K562 (cell line): ENCODE measurements around the gene GFOD1. TPM values are rescaled to one million over a fixed set of nuclear protein-coding genes. Genes with fewer than 3 reads are reported as not detected.

Experiments used
- ADNP ChIP-seq: fragments of 200-800 bp; sonication (Bioruptor generic); IDR thresholded peaks from 2 replicates; pipeline ENCODE4 v1.6.1; 2016; ENCODE audit warnings: missing genetic modification characterization, missing compliant biosample characterization
- BACH1 ChIP-seq: fragments of 200-800 bp; sonication (Bioruptor generic); IDR thresholded peaks from 2 replicates; pipeline ENCODE4 v1.6.1; 2016; ENCODE audit warnings: missing genetic modification characterization, missing compliant biosample characterization
- CAMTA2 ChIP-seq: fragments of 250-450 bp; sonication (Bioruptor Pico); conservative IDR thresholded peaks from 2 replicates; pipeline ENCODE4 v1.5.1; 2022
- CEBPG ChIP-seq, 3 experiments: fragments of 200-800 bp in 1 of 3; sonication (Bioruptor generic) in 1 of 3; sonication (generic) in 1 of 3; formaldehyde crosslinking in 1 of 3; IDR thresholded peaks in 2 of 3; conservative IDR thresholded peaks in 1 of 3; 2 replicates each; pipeline versions ENCODE4 v1.6.1 to v1.8.0; 2016 to 2022; ENCODE audit warnings: missing compliant biosample characterization in 2 of 3, missing genetic modification characterization in 2 of 3, mild to moderate bottlenecking in 1 of 3, missing genetic modification reagents in 1 of 3
- CLOCK ChIP-seq: fragments of 250-450 bp; sonication (Bioruptor Pico); IDR thresholded peaks from 2 replicates; pipeline ENCODE4 v1.4.0; 2020; ENCODE audit warnings: mild to moderate bottlenecking, moderate library complexity, borderline replicate concordance
- HDGF ChIP-seq: fragments of 450-650 bp; IDR thresholded peaks from 2 replicates; pipeline ENCODE4 v1.6.1; 2016
- HES1 ChIP-seq: fragments of 450-650 bp; IDR thresholded peaks from 2 replicates; pipeline ENCODE4 v1.6.1; 2016; ENCODE audit warnings: low read depth, mild to moderate bottlenecking, moderate library complexity
- HMGN3 ChIP-seq: IDR thresholded peaks from 2 replicates; pipeline ENCODE4 v1.6.1; 2011; ENCODE audit warnings: borderline replicate concordance, low read depth, mild to moderate bottlenecking, mixed read lengths, low read length; ENCODE audit not compliant: insufficient read length; ENCODE audit errors: extremely low read depth
- IRF2 ChIP-seq: sonication (generic); formaldehyde crosslinking; IDR thresholded peaks from 2 replicates; pipeline ENCODE4 v1.8.1; 2022; ENCODE audit warnings: mild to moderate bottlenecking, missing genetic modification reagents
- MCM3 ChIP-seq: fragments of 450-650 bp; IDR thresholded peaks from 2 replicates; pipeline ENCODE4 v1.6.1; 2016
- MNT ChIP-seq, 2 experiments: fragments of 450-650 bp; conservative IDR thresholded peaks; 2 replicates each; pipeline ENCODE4 v1.6.1; 2017; ENCODE audit warnings: mild to moderate bottlenecking in 2 of 2, moderate library complexity in 2 of 2
- MTA1 ChIP-seq: fragments of 450-650 bp; IDR thresholded peaks from 2 replicates; pipeline ENCODE4 v1.6.1; 2017; ENCODE audit warnings: borderline replicate concordance
- NFXL1 ChIP-seq: fragments of 450-650 bp; formaldehyde crosslinking; IDR thresholded peaks from 2 replicates; pipeline ENCODE4 v1.4.0; 2021; ENCODE audit warnings: mild to moderate bottlenecking
- POLR2AphosphoS5 ChIP-seq: IDR thresholded peaks from 2 replicates; pipeline ENCODE4 v1.6.1; 2011; ENCODE audit warnings: mild to moderate bottlenecking, low read depth, low read length, moderate library complexity; ENCODE audit not compliant: control insufficient read depth, insufficient read depth
- RAD51 ChIP-seq: fragments of 450-650 bp; IDR thresholded peaks from 2 replicates; pipeline ENCODE4 v1.7.1; 2016; ENCODE audit warnings: low read depth, mild to moderate bottlenecking, borderline replicate concordance
- SIX5 ChIP-seq, 2 experiments: IDR thresholded peaks; 2 replicates each; pipeline ENCODE4 v1.6.1; 2011; ENCODE audit warnings: low read length in 2 of 2, borderline replicate concordance in 1 of 2, low read depth in 1 of 2, mild to moderate bottlenecking in 1 of 2, moderate library complexity in 1 of 2; ENCODE audit not compliant: insufficient read depth in 1 of 2
- SLC30A9 ChIP-seq: fragments of 250-450 bp; sonication (Bioruptor Pico); IDR thresholded peaks from 2 replicates; pipeline ENCODE4 v1.8.0; 2022; ENCODE audit warnings: mild to moderate bottlenecking, moderate library complexity
- SMARCA4 ChIP-seq: fragments of 450-650 bp; IDR thresholded peaks from 2 replicates; pipeline ENCODE4 v1.6.1; 2016
- SRSF9 ChIP-seq: fragments of 200-400 bp; formaldehyde crosslinking; IDR thresholded peaks from 2 replicates; pipeline ENCODE4 v1.6.1; 2017; ENCODE audit warnings: low read depth, low read length, borderline replicate concordance
- TBP ChIP-seq: optimal IDR thresholded peaks from 2 replicates; pipeline ENCODE3; 2011; ENCODE audit warnings: low read depth, low read length, improper control_type of control experiment
- XRCC3 ChIP-seq: fragments of 450-650 bp; IDR thresholded peaks from 2 replicates; pipeline ENCODE4 v1.6.1; 2017; ENCODE audit warnings: mild to moderate bottlenecking, moderate library complexity
- ZEB2 ChIP-seq: fragments of 450-650 bp; IDR thresholded peaks from 2 replicates; pipeline ENCODE4 v1.6.1; 2016
- ZFP36 ChIP-seq: fragments of 150-350 bp; IDR thresholded peaks from 2 replicates; pipeline ENCODE4 v1.6.1; 2018; ENCODE audit warnings: low read length, low read depth; ENCODE audit not compliant: partially characterized antibody
- ZNF282 ChIP-seq: sonication (generic); formaldehyde crosslinking; IDR thresholded peaks from 2 replicates; pipeline ENCODE4 v1.8.1; 2023; ENCODE audit warnings: missing genetic modification reagents
- ZNF431 ChIP-seq: sonication (generic); formaldehyde crosslinking; IDR thresholded peaks from 2 replicates; pipeline ENCODE4 v1.8.0; 2022; ENCODE audit warnings: mild to moderate bottlenecking, missing genetic modification reagents
- polyA plus RNA-seq, 8 experiments: library from polyadenylated mRNA; depleted of rRNA in 4 of 8; stranded (reverse) in 5 of 8; unstranded in 3 of 8; fragments of >200 nt; fragmentation: Nextera tagmentation in 2 of 8; fragmentation: Illumina TruSeq in 1 of 8; extraction: Ambion mirVana in 2 of 8; extraction: Trizol in 1 of 8; gene quantifications; 2 replicates each; pipeline versions ENCODE4 v1.2.1 to v1.2.3, GENCODE V29; 2011 to 2014; ENCODE audit warnings: inconsistent platforms in 1 of 8, missing spikeins in 1 of 8
- total RNA-seq, 7 experiments: library from RNA; depleted of rRNA in 6 of 7; stranded (reverse); fragments of >200 nt in 6 of 7; fragmentation: Illumina TruSeq in 2 of 7; extraction: Trizol in 2 of 7; gene quantifications; 2 replicates each; pipeline versions ENCODE4 v1.2.1 to v1.2.3, GENCODE V29; 2011 to 2021; ENCODE audit warnings: low replicate concordance in 1 of 7

The GFOD1 gene
- total and polyA plus RNA-seq, 9 of the 15 experiments (the other 6 are each of a cell fraction or from before 2014, with no cell fraction given) = 3.8 to 12.0 (median 8.2) TPM

- TF ChIP-seq CLOCK (CRISPR knock-in tag) (no peak), IRF2 (CRISPR knock-in tag) (no peak), MNT (conservative IDR thresholded peaks at IDR 0.05) (0 out of 4 replicates have a peak, but pooled peaks of 1 of the 2 experiments have one; percentile 30), ZFP36 (no peak), XRCC3 (no peak), CAMTA2 (no peak), ZEB2 (peak; percentile 24; the same call in 1 of the 2 replicates), ZNF282 (no peak), HES1 (no peak), ZNF431 (CRISPR knock-in tag) (no peak), ADNP (no peak), BACH1 (tag) (peak; percentile 80; the same call in 1 of the 2 replicates), SLC30A9 (CRISPR knock-in tag) (no peak), NFXL1 (CRISPR knock-in tag) (no peak), SRSF9 (no peak), SMARCA4 (peak; percentile 72; the same call in 1 of the 2 replicates), MCM3 (no peak), CEBPG (CRISPR knock-in tag; IDR thresholded peaks at IDR 0.05) (no peak), CEBPG (tag; conservative IDR thresholded peaks at IDR 0.05 in 1 of 2, IDR thresholded peaks at IDR 0.05 in 1 of 2) (no peak), TBP (no peak), SIX5 (IDR thresholded peaks at IDR 0.05; ENCODE audit: borderline replicate concordance in 1 of 2, insufficient read depth in 1 of 2, low read depth in 1 of 2, low read length in 2 of 2) (no peak), HMGN3 (no peak), HDGF (no peak), RAD51 (no peak), POLR2AphosphoS5 (peak; percentile 70), MTA1 (no peak)
Measured at GRCh38 chr6:13360671-13361540, 126.5 kb downstream of the GFOD1 start (continued).
